ENCODE data around the gene ATP5F1C.

GRCh38 chr10:7804741-7805140 lies 16.8 kb downstream of the ATP5F1C start:
- TF ChIP-seq CTCF (IDR thresholded peaks at IDR 0.05) (no peak), POLR2AphosphoS5 (IDR thresholded peaks at IDR 0.05) (no peak), EP300 (IDR thresholded peaks at IDR 0.05) (no peak), POLR2A (IDR thresholded peaks at IDR 0.05) (no peak)
